HepG2 (cell line): Measurements from ENCODE around the gene OR6C2. TPM values are rescaled to one million over a fixed set of nuclear protein-coding genes. Genes with fewer than 3 reads are reported as not detected.
A peak's percentile ranks its signal among the peaks of the same experiment; 100 is the strongest.
"Not testable (repeated sequence)": the region's sequence is repeated elsewhere in the genome, so short reads cannot be mapped to it uniquely, and the experiment has no call there.

Experiments
- ATAC-seq: fragments of 200-7000 bp; cut with Tn5 transposase; 3 replicates; pipeline ENCODE4 v1.9.1; 2020; ENCODE audit warnings: mild to moderate bottlenecking, moderate library complexity
- BruUV-seq: library from RNA; stranded (reverse); fragments of 400-500 nt; replicated peaks from 2 replicates; lab custom pipeline; 2021; lab: Mats Ljungman, UMichigan
- CTCF ChIA-PET: fragments of 300-600 bp; formaldehyde crosslinking; extraction: SDS; loops from one replicate; lab custom pipeline; 2021; ENCODE audit warnings: low total read pairs, inconsistent platforms, low intra/inter-chr PET ratio; lab: Yijun Ruan, JAX
- POLR2A ChIA-PET: fragments of 350-600 bp; sonication (Branson Sonifier 250); formaldehyde crosslinking; loops from one replicate; lab custom pipeline; 2020; ENCODE audit warnings: antibody characterized with exemption, inconsistent platforms; lab: Yijun Ruan, JAX
- DNase-seq: peaks from one replicate; pipeline ENCODE4 v3.0.0-alpha.2; 2015; ENCODE audit warnings: low spot score
- FAIRE-seq: peaks from 3 replicates; lab custom pipeline; 2011; peaks lifted over from hg19 to GRCh38; lab: Jason Lieb, UNC
- H2AFZ ChIP-seq: one replicate; pipeline ENCODE4 v1.6.1; 2011; ENCODE audit warnings: low read length, inconsistent platforms
- H3K27ac ChIP-seq: fragments of 300-600 bp; 3 replicates; pipeline ENCODE4 v1.8.0; 2011; ENCODE audit warnings: mixed run types, mild to moderate bottlenecking, mixed read lengths, low read length, inconsistent platforms; ENCODE audit not compliant: insufficient read depth; ENCODE audit errors: extremely low read length
- H3K27me3 ChIP-seq, 2 experiments: fragments of 200-600 bp in 1 of 2; 2 replicates in 1 of 2; 3 replicates in 1 of 2; pipeline versions ENCODE4 v1.6.0 to v1.8.0; 2011; ENCODE audit warnings: low read length in 2 of 2, mild to moderate bottlenecking in 2 of 2, moderate library complexity in 2 of 2, inconsistent platforms in 1 of 2; ENCODE audit not compliant: insufficient read depth in 2 of 2, control insufficient read depth in 1 of 2
- H3K36me3 ChIP-seq, 2 experiments: fragments of 200-600 bp in 1 of 2; replicated peaks in 1 of 2; 2 replicates in 1 of 2; 3 replicates in 1 of 2; pipeline versions ENCODE4 v1.5.1 to v1.8.0; 2011; ENCODE audit warnings: low read length in 2 of 2, inconsistent platforms in 1 of 2; ENCODE audit not compliant: insufficient read depth in 2 of 2, control insufficient read depth in 1 of 2
- H3K4me1 ChIP-seq: 2 replicates; pipeline ENCODE4 v1.5.1; 2012; ENCODE audit warnings: low read length, inconsistent platforms; ENCODE audit not compliant: insufficient read depth
- H3K4me2 ChIP-seq: 2 replicates; pipeline ENCODE4 v1.6.0; 2011; ENCODE audit warnings: low read depth, low read length, inconsistent platforms
- H3K4me3 ChIP-seq, 3 experiments: fragments of 200-600 bp in 1 of 3; sonication (generic), shearing (Covaris generic) in 1 of 3; replicated peaks in 1 of 3; 2 replicates each; pipeline ENCODE4 v1.5.1; 2011 to 2016; ENCODE audit warnings: low read length in 3 of 3, inconsistent platforms in 2 of 3, low read depth in 2 of 3, mild to moderate bottlenecking in 2 of 3, control low read depth in 1 of 3, mixed read lengths in 1 of 3; ENCODE audit not compliant: insufficient read depth in 1 of 3
- H3K79me2 ChIP-seq: one replicate; pipeline ENCODE4 v1.6.1; 2011; ENCODE audit warnings: low read length, inconsistent platforms; ENCODE audit not compliant: insufficient read depth
- H3K9ac ChIP-seq: 2 replicates; pipeline ENCODE4 v1.6.0; 2011; ENCODE audit warnings: mild to moderate bottlenecking, low read depth, low read length, inconsistent platforms; ENCODE audit not compliant: insufficient read depth
- H3K9me3 ChIP-seq: 2 replicates; pipeline ENCODE4 v1.5.1; 2012; ENCODE audit warnings: mild to moderate bottlenecking, low read length
- H4K20me1 ChIP-seq: 2 replicates; pipeline ENCODE4 v1.6.0; 2011; ENCODE audit warnings: inconsistent platforms, mild to moderate bottlenecking, low read length, moderate library complexity; ENCODE audit not compliant: insufficient read depth
- SNAPC4 ChIP-seq: sonication (generic); formaldehyde crosslinking; IDR thresholded peaks from 2 replicates; pipeline ENCODE4 v1.4.0; 2020; ENCODE audit warnings: mild to moderate bottlenecking, missing genetic modification reagents
- ZNF407 ChIP-seq: sonication (generic); formaldehyde crosslinking; IDR thresholded peaks from one replicate; pipeline ENCODE4 v1.5.1; 2020; ENCODE audit warnings: mild to moderate bottlenecking, missing genetic modification reagents; ENCODE audit errors: not compliant biosample characterization
- WGBS: methylation state at CpG from one replicate; pipeline ENCODE4 v1.1.6; 2017; ENCODE audit warnings: low lambda C conversion rate; 5-methylcytosine and 5-hydroxymethylcytosine counted together
- in situ Hi-C: cut with HindIII; loops from 2 replicates; pipeline ENCODE4 v1.10.0; 2017; ENCODE audit warnings: low pct_unique_long_range_greater_than_20kb; ENCODE audit not compliant: extremely low pct_ligation_motif_present
- intact Hi-C: fragments of 100-400 bp; cut with micrococcal nuclease; formaldehyde crosslinking; loops from one replicate; pipeline ENCODE4 v1.10.0; 2022; ENCODE audit not compliant: unreplicated experiment
- polyA plus RNA-seq, 8 experiments: library from polyadenylated mRNA; depleted of rRNA in 3 of 8; stranded (reverse) in 7 of 8; unstranded in 1 of 8; fragments of >200 nt; fragmentation: Illumina TruSeq in 4 of 8; extraction: Trizol in 4 of 8; gene quantifications; 2 replicates each; pipeline versions ENCODE4 v1.2.1 to v1.2.3, GENCODE V29; 2011 to 2016; ENCODE audit warnings: low read depth in 4 of 8, missing spikeins in 1 of 8, mixed read lengths in 1 of 8; ENCODE audit not compliant: insufficient read depth in 1 of 8
- total RNA-seq, 5 experiments: library from RNA; depleted of rRNA; stranded (reverse); fragments of >200 nt; fragmentation: Illumina TruSeq; extraction: Trizol; gene quantifications; 2 replicates each; pipeline ENCODE4 v1.2.3, GENCODE V29; 2016; ENCODE audit warnings: low read depth in 1 of 5

OR6C2 gene
- total and polyA plus RNA-seq, 2 of the 13 experiments (the other 11 are each of a cell fraction or from before 2014, with no cell fraction given) = not detected

GRCh38 chr12:55414889-55415288, 29.0 kb upstream of the OR6C2 start:
- H3K9ac ChIP-seq, H3K36me3 ChIP-seq, CTCF ChIA-PET, BruUV-seq, in situ Hi-C loops, H3K9me3 ChIP-seq, H3K4me1 ChIP-seq, intact Hi-C loops, POLR2A ChIA-PET, H3K27ac ChIP-seq, H4K20me1 ChIP-seq, H3K79me2 ChIP-seq, H2AFZ ChIP-seq, DNase-seq, H3K27me3 ChIP-seq, FAIRE-seq: not testable (repeated sequence)
- peak overlapping the region; percentile 18 to 34 (median 29); a peak in 4 of 6 replicates for H3K4me3 ChIP-seq
- ATAC-seq = peak; percentile 78
- 0% methylated on average over 2 of the region's 34 CpGs for WGBS
- H3K4me2 ChIP-seq = peak overlapping the region; percentile 59

DNA sequence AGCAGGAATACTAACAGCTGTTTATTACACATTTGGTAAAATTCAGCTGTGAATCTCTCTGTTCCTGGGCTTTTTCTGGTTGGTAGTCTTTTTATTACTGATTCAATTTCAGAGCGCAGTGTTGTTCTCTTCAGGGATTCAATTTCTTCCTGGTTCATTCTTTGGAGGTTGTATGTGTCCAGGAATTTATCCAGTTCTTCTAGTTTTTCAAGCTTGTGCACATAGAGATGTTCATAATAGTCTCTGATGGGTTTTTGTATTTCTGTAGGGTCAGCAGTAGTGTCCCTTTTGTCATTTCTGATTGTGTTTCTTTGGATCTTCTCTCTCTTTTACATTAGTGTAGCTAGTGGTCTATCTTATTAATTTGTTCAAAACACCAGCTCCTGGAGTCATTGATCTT, 26.9 kb upstream of the OR6C2 start:
- Histone ChIP-seq H3K36me3 (no peaks in the 10 kb centered on the region), H3K4me1 (peaks cover 7% of the 10 kb centered on the region; the same call in 1 of the 2 replicates), H3K9me3 (no peaks in the 10 kb centered on the region), H3K27me3 (no peaks in the 10 kb centered on the region), H3K9ac (no peak overlapping the region), H2AFZ (no peak overlapping the region), H3K4me2 (no peak overlapping the region), H3K27ac (no peak overlapping the region), H4K20me1 (no peaks in the 10 kb centered on the region), H3K4me3 (no peak overlapping the region), H3K79me2 (no peaks in the 10 kb centered on the region)
- FAIRE-seq = no peak
- ATAC-seq = no peak
- intact Hi-C loops = no loop called here
- DNase-seq = no peak
- no TSS peak for BruUV-seq
- POLR2A ChIA-PET = no interaction called here
- CTCF ChIA-PET = no interaction called here
- 50% methylated on average over 1 of the region's 1 CpG for WGBS
- in situ Hi-C loops = no loop called here
- TF ChIP-seq SNAPC4 (CRISPR knock-in tag) (no peak), ZNF407 (CRISPR knock-in tag) (no peak)
